A673 (cell line): ENCODE results near the gene PLTP. TPM values are rescaled to one million over a fixed set of nuclear protein-coding genes. Genes with fewer than 3 reads are reported as not detected.

Experiments
- BruUV-seq: library from RNA; stranded (reverse); fragments of 400-500 nt; replicated peaks from 2 replicates; lab custom pipeline; 2021; lab: Mats Ljungman, UMichigan
- CTCF ChIA-PET: fragments of 300-600 bp; sonication (Branson Sonifier 250); formaldehyde crosslinking; loops from one replicate; lab custom pipeline; 2022; ENCODE audit warnings: antibody characterized with exemption; lab: Charles Lee
- POLR2A ChIA-PET: fragments of 300-600 bp; sonication (Branson Sonifier 250); formaldehyde crosslinking; loops from one replicate; lab custom pipeline; 2022; ENCODE audit warnings: antibody characterized with exemption; ENCODE audit not compliant: low non-redundant PET; lab: Charles Lee
- DNase-seq: peaks from one replicate; pipeline ENCODE4 v3.0.0-alpha.2; 2015; ENCODE audit warnings: low spot score
- H3K27ac ChIP-seq: fragments of 200-600 bp; sonication (generic); 2 replicates; pipeline ENCODE4 v1.5.1; 2016; ENCODE audit warnings: mixed run types, low read depth, mild to moderate bottlenecking, mixed read lengths, antibody characterized with exemption, low read length; ENCODE audit not compliant: poor library complexity, severe bottlenecking
- H3K27me3 ChIP-seq: fragments of 200-600 bp; sonication (generic); replicated peaks from 2 replicates; pipeline ENCODE4 v1.6.1; 2017; ENCODE audit warnings: mixed run types, low read depth, mild to moderate bottlenecking, mixed read lengths, antibody characterized with exemption, low read length; ENCODE audit not compliant: insufficient read depth, poor library complexity
- H3K36me3 ChIP-seq: fragments of 200-600 bp; sonication (generic); 2 replicates; pipeline ENCODE4 v1.6.1; 2016; ENCODE audit warnings: mixed run types, mild to moderate bottlenecking, mixed read lengths, antibody characterized with exemption, low read length; ENCODE audit not compliant: insufficient read depth, poor library complexity, severe bottlenecking
- H3K4me1 ChIP-seq: fragments of 200-600 bp; sonication (generic); 2 replicates; pipeline ENCODE4 v1.6.1; 2017; ENCODE audit warnings: mixed run types, mild to moderate bottlenecking, mixed read lengths, antibody characterized with exemption, low read length; ENCODE audit not compliant: insufficient read depth, poor library complexity, severe bottlenecking
- H3K4me3 ChIP-seq: fragments of 200-600 bp; sonication (generic); 2 replicates; pipeline ENCODE4 v1.5.1; 2016; ENCODE audit warnings: low read depth, mixed run types, mild to moderate bottlenecking, mixed read lengths, low read length; ENCODE audit not compliant: poor library complexity, severe bottlenecking
- H3K9me3 ChIP-seq: fragments of 200-600 bp; sonication (generic); 2 replicates; pipeline ENCODE4 v1.6.1; 2016; ENCODE audit warnings: mixed run types, low read depth, mild to moderate bottlenecking, mixed read lengths, antibody characterized with exemption, low read length; ENCODE audit not compliant: poor library complexity, severe bottlenecking
- CTCF ChIP-seq: fragments of 300-800, 200-600 bp; sonication (generic); conservative IDR thresholded peaks from 2 replicates; pipeline ENCODE4 v1.5.1; 2017; ENCODE audit warnings: low read depth, mild to moderate bottlenecking, antibody characterized with exemption, low read length, moderate library complexity, mixed read lengths
- EZH2 ChIP-seq: fragments of 200-600 bp; sonication (generic); IDR thresholded peaks from 2 replicates; pipeline ENCODE4 v1.6.1; 2017; ENCODE audit warnings: borderline replicate concordance, low read depth, mild to moderate bottlenecking, mixed read lengths, antibody characterized with exemption, low read length; ENCODE audit not compliant: poor library complexity, severe bottlenecking
- intact Hi-C: fragments of 100-400 bp; cut with micrococcal nuclease; formaldehyde crosslinking; loops from one replicate; pipeline ENCODE4 v1.10.0; 2022; ENCODE audit not compliant: unreplicated experiment
- total RNA-seq: library from RNA; stranded (reverse); gene quantifications from 2 replicates; pipeline ENCODE4 v1.2.3, GENCODE V29; 2021

Gene PLTP
- total RNA-seq, 1 experiment from 2014 or later, result 58.3 TPM

GRCh38 chr20:45863543-45864470, 48.1 kb downstream of the PLTP start:
- POLR2A ChIA-PET, result interaction anchor here (0.6 kb wide), 1 partner anchor 57 kb away, joined by 4 read pairs; no protein-coding TSS in a partner anchor

GRCh38 chr20:45861221-45862075, 50.5 kb downstream of the PLTP start:
- Histone ChIP-seq H3K9me3 (no peaks in the 10 kb centered on the region), H3K4me3 (no peak overlapping the region), H3K27ac (no peak overlapping the region), H3K36me3 (no peaks in the 10 kb centered on the region), H3K4me1 (no peaks in the 10 kb centered on the region), H3K27me3 (no peaks in the 10 kb centered on the region)
- no TSS peak for BruUV-seq
- POLR2A ChIA-PET, result interaction anchor here (0.6 kb wide), 1 partner anchor 103 kb away, joined by 3 read pairs; no protein-coding TSS in a partner anchor
- peak; percentile 43 for DNase-seq
- CTCF ChIA-PET, result interaction anchor here (0.6 kb wide), 1 partner anchor 9 kb away, joined by 4 read pairs; no protein-coding TSS in a partner anchor
- intact Hi-C loops, result no loop called here
- no peak for TF ChIP-seq CTCF
- no peak for TF ChIP-seq EZH2

More at GRCh38 chr20:45863543-45864470, 48.1 kb downstream of the PLTP start:
- CTCF ChIA-PET, result no interaction called here
- BruUV-seq, result no TSS peak
- Histone ChIP-seq H3K4me1 (no peaks in the 10 kb centered on the region), H3K9me3 (no peaks in the 10 kb centered on the region), H3K27ac (no peak overlapping the region), H3K4me3 (no peak overlapping the region), H3K27me3 (no peaks in the 10 kb centered on the region), H3K36me3 (no peaks in the 10 kb centered on the region)
- intact Hi-C loops, result no loop called here
- no peak for DNase-seq
- TF ChIP-seq CTCF (no peak), EZH2 (no peak)

- ChIA-PET CTCF (no interaction called here), POLR2A (no interaction called here)
- intact Hi-C loops, result no loop called here
- no peaks in the 10 kb centered on the region for H3K27me3 ChIP-seq
- TF ChIP-seq EZH2, result no peak
- TF ChIP-seq CTCF, result no peak
- no peaks in the 10 kb centered on the region for H3K36me3 ChIP-seq
- no peak overlapping the region for H3K4me3 ChIP-seq
- no peak overlapping the region for H3K27ac ChIP-seq
- no peaks in the 10 kb centered on the region for H3K9me3 ChIP-seq
- DNase-seq, result no peak
- no TSS peak for BruUV-seq
- peaks cover 5% of the 10 kb centered on the region for H3K4me1 ChIP-seq
Measured at GRCh38 chr20:45860560-45861220, 51.3 kb downstream of the PLTP start.
